HTR-8/SVneo (cell line): Measurements from ENCODE around the gene ADAM22.

Source experiments
- DNase-seq: peaks from one replicate; pipeline ENCODE4 v3.0.0; 2011; ENCODE audit warnings: low spot score, mixed read lengths; ENCODE audit not compliant: insufficient read length
- FAIRE-seq: peaks from 2 replicates; lab custom pipeline; 2011; peaks lifted over from hg19 to GRCh38; lab: Jason Lieb, UNC

ADAM22 gene

DNA sequence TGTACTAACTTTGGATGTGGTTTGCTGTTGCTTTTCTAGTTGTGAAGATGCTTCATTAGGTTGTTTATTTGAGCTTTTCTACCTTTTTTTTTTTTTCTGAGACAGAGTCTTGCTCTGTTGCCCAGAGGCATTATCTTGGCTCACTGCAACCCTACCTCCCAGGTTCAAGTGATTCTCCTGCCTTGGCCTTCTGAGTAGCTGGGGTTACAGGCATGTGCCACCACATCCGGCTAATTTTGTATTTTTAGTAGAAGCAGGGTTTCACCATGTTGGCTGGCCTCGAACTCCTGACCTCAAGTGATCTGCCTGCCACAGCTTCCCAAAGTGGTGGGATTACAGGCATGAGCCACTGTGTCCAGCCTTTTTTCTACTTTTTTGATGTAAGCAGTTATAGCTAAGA lies 93.7 kb downstream of the ADAM22 start:
- FAIRE-seq (no peak), DNase-seq (no peak)

DNA sequence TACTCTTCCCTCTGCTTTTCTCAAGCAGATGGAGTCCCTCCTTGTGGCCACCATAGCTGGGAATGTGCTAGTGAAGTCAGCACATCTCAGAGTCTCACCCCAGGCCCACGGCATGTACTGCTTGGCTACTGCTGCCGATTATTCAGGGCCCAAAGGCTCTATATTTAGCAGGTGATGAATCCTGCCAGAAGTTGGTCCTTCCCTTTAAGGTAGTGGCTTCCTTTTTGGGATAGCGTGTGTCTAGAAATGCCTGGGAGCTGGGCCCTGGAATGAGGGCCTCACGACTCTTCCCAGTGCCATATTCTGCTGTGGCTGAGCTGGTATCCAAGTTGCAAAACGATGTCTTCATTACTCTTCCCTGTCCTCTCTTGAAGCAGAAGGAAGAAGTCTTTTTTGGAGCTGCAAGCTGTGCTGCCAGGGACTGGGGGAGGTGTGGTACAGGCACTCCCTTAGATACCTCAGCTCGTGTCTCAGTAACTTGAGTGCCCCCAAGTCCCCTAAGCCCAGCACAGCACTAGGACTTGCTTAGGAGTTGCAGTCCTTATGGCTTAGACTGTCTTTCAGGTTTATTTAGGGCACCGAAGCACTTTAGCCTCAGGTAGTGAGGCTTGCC lies 100.1 kb downstream of the ADAM22 start:
- DNase-seq (no peak), FAIRE-seq (no peak)

DNA sequence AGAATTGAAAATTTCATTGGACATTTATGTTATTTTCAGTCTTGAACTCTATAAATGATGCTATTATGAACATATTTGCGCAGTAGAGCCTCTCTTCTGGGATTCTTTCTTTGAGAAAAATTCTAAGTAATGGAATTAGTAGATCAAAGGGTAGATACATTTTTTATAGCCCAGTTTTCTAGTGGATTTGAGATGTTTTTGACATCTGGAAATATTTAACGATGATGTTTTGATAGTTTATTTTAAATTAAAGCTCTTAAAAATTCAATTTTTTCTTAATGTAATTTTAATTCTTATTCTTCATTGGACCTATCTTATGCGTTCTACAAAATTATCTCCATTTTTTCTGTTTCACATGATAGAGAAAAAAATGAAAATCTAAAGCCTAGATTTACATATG lies 103.0 kb downstream of the ADAM22 start:
- FAIRE-seq (no peak), DNase-seq (no peak)

DNA sequence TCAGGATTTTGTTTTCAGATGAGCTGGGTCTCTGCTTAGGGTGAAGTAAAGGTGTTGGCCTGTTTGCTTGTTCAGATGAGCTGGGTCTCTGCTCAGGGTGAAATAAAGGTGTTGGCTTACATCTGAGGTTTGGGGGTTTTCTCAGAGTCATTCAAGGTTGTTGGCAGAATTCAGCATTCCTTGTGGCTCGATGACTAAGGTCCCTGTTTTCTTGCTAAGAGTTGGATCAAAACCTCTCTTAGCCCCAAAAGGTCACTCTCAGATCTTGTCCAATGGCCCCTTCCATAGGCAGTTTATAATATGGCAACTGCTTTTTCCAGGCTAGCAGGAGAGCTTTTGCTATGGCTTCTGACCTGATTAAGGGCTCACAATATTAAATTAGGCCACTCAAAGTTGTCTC lies 106.6 kb downstream of the ADAM22 start:
- DNase-seq (no peak), FAIRE-seq (no peak)

DNA sequence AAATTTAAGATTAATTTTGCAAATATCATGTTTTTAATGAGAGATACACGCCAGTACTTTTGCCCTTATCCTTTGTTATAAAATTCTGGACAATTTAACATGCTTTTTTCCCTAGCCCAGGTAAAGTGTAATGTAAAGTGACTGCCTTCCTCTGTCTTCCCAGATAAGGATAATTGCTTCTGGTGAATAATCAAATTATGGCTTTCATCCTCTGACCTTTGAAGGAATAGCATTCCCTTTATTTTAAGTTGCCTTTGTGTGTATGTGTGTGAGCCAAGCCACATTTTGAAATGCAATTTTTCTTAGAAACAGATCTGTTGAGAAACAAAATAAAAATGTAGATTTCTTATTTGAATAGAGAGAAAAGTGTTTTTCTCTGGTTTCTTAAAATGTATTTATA lies 107.5 kb downstream of the ADAM22 start:
- FAIRE-seq, result no peak

DNA sequence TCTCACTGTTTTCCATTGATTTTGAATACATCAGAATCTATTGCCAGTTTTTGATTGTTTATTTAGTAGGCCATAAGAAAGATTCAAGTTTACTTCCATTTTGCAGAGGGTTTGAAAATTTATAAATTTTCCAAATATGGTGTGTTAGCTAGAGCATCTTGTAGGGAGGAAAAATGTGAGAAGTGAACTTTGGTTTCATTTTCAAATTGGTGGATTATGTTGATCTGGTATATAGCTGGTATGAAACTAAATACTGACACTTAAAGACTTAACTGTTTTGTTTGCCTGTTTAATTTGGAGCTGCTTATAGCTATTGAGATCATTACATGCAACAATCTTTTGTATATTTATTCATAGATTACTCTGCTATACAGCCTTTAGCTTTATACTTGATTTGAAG lies 108.1 kb downstream of the ADAM22 start:
- FAIRE-seq (no peak), DNase-seq (no peak)

More for the DNA sequence above, 107.5 kb downstream of the ADAM22 start:
- DNase-seq, result no peak

DNA sequence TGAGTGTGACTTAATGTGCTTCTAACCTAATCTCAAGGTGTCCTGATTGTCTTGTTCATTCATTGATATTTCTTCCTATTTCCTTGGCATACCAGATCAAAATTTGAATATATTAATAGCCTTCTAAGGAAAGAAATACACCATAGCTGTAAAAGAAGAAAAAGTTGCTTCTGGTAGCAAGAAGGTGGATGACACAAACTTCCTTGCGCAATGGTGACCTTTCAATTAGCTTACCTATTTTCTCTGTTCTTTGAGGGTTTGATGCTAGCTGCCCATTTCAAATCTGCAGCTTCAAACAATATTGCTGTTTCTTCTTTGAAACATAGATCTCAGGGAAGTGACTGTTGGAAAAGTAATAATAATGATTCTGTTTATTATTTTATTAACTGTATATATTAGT lies 108.8 kb downstream of the ADAM22 start:
- FAIRE-seq (no peak), DNase-seq (no peak)

DNA sequence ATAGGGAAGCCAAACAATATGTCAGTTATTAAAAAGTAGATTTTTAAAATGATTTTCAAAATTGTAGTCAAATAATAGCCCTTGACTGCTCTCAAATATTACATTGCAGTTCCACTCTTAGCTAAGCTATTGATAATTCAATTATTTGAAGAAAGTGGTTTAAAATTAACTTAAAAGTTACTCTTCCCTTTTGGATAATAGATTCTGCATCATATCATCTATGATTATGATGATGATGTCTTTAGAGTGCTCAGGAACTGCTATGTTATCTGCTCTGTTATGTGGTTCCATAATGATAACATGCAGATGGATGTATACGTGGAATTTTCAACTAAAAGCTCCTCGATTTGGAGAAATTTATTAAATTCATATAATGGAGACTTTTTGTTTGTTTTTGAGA lies 110.0 kb downstream of the ADAM22 start:
- FAIRE-seq, result no peak

DNA sequence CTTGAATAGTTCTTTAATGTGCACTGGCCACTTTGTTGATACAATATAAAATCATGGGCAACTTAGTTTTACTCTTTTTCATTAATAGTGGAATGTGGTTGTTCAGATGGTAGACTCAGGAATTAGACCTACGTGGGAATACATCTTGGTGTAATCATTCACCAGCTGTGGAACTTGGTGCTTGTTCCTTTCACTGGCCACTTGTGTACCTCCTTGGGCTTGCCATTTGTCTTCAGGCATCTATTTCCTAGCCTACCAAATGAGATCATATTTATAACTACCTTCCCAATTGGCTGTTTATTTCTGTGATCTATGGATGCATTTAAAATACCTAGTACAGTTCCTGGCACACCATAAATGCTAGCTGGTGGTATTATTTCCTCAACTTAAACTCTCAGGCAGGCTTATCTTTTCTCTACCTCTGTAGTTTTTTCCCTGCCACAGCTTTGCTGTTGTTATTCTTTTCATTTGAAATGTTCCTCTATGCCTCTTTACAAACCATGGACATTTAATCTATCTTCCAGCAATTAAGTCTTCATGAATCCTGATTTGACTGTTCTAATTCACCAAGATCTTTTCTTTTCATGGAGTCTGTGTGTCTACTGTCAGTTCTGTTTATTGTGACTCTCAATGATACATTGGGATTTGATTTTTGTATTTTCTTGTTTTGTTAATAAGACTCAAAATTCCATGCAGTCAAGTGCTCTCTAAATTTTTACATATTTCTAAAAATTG lies 113.0 kb downstream of the ADAM22 start:
- FAIRE-seq, result no peak
- DNase-seq, result no peak

More for the DNA sequence above, 110.0 kb downstream of the ADAM22 start:
- no peak for DNase-seq

DNA sequence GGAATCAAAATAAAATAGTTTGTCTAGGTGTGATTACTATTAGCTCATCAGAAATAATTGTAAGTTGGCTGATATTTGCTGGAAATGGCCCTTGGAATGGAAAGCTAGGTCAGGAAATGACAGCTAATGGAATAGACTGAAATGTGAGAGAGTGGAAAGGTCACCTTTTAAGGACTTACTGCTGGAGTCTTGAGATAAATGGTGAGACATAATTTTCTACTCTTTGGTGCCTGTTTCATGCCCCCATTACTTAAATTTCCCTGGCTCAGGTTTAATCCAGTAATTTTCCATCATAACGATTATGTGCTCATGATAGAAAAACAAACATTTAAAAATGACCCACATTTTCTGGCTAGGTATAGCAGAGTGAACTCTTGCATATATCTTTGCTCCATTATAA lies 123.6 kb downstream of the ADAM22 start:
- no peak for DNase-seq
- FAIRE-seq, result no peak

DNA sequence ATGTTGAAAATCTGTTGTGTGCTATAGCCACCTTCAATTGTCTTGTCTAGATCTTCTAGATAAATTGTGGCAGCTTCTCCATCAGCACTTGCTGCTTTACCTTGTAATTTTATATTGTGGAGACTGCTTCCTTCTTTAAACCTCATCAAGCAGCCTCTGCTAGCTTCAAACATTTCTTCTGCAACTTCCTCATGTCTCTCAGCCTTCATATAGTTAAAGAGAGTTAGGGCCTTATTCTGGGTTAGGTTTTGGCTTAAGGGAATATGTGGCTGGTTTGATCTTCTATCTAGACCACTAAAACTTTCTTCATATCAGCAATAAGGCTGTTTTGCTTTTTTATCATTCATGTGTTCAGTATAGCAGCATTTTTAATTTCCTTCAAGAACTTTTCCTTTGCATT lies 128.2 kb downstream of the ADAM22 start:
- no peak for FAIRE-seq
- DNase-seq, result no peak

DNA sequence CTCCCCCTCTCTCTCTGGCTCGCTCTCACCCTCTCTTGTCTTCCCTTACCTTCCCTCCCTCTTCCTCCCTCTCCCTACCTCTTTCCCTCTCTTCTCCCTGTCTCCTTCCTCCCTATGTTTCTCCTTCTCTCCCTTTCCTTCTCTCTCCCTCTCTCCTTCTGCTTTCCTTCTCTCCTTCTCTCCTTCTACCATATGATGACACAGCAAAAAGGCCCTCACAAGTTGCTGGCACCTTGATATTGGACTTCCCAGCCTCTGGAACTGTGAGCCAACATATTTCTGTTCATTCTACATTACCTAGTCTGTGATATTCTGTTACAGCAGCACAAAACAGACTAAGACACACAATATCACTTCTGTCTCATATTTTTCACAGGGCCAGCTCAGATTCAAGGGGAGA lies 135.0 kb downstream of the ADAM22 start:
- FAIRE-seq, result no peak
- no peak for DNase-seq

DNA sequence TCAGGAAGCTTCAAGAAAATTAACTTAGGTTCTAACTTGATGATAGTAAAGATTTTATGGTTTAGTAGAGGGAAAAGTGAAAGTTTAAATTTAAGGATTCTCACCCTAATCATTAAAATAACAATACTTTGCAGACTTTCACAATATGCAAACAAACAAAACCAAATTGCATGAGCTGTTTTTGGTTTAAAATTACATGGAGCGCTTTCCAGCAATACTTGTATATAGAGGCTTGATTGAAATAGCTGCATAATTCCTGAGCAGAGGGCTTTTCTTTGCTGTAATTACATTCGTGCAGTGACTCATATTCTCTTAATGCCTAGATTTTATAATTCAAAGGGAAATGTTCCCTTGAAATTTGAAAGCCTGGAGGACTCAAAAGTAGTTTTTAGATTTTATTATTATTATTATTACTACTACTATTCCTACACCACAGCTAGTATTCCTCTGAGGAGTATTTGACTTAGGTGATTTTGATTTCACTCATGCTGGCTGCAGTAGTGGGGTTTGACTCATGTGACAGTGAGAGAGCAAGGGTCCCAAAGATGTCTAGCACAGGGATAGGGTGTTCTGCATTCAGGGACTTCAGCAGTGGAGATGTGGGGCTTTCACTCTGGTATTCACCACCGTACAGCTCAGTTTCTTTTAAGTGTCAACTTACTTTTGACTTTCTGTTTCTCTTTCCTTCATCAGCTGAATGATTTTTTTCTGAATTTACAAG lies 138.1 kb downstream of the ADAM22 start:
- FAIRE-seq, result no peak

DNA sequence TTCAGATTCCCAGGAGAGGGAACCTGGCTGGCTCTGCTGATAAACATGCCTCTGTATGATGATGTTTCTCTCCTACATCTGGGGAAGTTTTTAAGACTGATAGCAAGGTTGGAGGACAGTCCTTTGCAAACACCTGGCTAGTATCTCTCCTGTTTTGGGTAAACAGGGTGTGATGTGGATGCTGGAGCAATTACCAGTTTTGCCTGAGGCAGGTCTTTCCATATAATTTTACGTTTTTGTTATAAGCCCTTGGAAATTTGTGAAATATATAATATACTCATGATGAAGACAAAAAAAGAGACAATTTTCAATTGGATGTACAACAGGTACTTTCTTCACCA lies 138.6 kb downstream of the ADAM22 start:
- no peak for DNase-seq
- FAIRE-seq, result no peak

More for the DNA sequence above, 138.1 kb downstream of the ADAM22 start:
- DNase-seq, result no peak

DNA sequence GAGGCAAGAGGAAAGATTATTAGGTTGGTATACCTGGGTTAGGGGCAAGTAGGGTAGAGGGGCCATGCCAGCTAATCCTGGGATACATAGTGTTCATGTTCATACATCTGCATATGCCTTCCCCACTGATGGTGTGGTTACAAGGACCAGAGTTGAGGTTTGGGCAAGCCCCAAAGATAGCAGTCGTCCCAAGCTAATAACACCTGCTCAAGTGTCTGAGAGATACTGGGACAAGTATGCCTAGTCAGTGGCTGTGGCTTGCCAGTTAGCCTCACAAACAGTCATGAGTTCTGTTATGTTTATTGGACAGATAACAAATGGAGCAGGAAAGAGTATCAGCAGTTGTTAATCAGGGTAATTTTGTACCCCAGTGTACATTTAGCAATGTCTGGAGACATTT lies 139.6 kb downstream of the ADAM22 start:
- FAIRE-seq (no peak), DNase-seq (no peak)

DNA sequence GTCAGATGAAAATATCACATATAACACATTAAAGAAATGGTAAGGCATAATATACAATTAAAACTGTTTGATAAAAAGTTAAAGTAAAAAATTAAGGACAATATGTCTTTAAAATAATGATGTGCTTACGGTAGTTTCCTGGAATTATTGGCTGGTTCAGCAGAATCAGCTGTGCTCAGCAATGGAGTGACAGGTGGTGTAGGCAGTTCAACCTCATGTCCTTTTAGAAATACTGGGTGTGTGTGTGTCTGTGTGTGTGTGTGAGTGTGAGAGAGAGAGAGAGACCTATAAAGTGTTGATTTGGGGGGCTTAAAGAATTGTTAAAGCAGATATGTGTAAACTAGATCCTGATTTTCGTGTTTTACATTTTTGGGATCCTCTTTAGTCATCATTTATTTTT lies 141.2 kb downstream of the ADAM22 start:
- DNase-seq, result no peak
- no peak for FAIRE-seq

DNA sequence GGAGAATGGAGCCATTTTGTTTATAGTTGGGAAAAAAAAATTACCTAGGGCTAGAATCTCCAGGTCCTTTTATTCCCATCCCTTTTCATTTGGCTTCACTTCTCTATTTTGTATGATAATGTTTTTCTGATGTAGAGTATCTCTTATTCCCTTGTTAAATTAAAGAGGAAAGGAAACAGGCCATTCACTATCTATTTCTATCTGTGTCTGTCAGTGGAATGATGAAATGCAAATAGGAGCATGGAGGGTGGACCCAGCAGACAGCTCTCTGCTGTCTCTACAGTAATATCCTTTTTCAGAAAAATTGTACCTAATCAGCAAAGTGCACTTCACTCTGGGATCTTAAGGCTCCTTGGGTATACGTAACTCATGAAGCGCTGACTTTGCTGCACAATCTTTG lies 149.8 kb downstream of the ADAM22 start:
- DNase-seq (no peak), FAIRE-seq (no peak)

DNA sequence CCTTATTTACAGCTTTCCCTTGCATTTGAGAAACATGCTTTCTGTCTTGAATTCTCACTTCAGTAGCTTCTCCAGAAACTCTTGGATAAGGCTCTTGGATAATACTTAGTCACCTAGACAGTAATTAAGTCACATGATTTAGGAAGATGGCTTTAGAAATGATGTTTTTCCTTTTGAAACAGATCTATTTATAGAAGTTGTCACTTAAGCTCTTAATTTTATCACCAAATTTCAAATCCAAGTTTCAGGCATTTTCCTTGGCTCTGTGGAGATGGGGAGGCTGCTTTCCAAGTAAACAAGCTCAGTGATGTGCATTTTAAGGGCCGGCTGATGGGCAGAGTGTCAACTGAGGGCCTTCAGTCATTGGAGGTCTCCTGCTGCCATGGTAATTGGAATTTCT lies 155.5 kb downstream of the ADAM22 start:
- FAIRE-seq, result no peak
- no peak for DNase-seq

DNA sequence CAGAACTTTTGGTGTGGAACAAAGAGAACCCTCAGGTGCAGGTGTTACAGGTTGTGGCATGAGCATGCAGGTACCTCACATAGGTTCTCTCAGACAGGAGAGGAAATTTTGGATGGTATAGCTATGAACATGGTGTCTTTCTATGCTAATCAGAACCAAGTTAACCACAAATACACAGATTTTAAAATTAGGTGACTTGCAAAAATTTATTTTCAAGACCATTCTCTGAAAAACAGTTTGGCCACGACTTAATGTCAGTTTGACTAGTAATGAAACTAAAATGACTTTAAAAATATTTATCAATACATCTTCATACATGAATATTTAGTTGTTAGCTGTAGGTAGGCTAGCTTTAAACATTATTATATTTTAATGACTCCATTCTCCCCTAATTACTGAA lies 156.2 kb downstream of the ADAM22 start:
- no peak for FAIRE-seq
- no peak for DNase-seq

DNA sequence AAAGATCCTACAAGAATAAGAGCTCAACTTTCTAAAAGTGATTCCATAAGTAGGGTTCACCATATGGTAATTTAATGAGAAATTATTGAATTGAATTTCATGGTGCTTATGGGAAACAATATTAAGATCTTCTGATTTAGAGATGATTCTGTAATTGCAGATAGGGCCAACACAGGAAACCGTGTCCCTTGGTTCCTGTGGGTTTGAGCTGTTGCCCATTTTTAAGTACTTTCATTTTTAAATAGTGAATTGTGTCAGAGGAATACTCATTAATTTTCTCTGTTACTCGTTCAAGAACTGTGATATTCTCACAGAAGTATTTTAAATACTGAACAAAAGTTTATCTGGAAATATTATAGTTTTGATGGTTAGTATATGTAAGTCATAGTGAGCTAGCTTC lies 156.6 kb downstream of the ADAM22 start:
- FAIRE-seq (no peak), DNase-seq (no peak)

DNA sequence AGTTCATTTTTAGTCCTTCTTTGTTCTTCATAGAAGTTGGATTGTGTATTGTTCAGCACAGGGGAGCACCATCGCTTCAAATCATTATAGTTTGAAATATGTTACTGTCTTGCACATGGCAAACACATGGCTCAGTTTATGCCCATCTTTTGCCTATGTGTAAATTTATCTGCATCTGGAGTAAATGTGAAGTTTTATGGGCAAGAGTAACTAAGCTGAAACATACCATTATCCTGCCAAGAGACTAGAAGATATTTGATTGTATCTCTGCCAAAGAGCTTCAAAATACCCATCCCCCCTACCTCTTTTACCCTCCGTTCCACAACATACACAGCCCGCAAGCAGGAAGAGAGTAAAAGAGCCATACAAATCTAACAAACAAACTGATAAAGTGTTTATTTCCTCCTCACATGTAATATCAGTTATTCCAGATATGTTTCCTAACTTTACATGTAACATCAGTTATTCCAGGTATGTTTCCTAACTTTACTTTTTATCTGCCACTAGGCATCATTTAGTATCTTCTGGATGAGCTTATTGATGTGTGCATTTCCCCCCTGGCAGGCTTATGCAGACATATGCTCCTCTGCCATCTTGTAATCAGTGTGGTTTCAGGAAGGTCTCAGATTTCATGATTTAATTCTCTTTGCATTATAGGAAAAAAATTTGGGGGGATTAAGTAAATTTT lies 158.1 kb downstream of the ADAM22 start:
- no peak for DNase-seq
- no peak for FAIRE-seq
